ENCODE results near the gene LRRC27. TPM values are rescaled to one million over a fixed set of nuclear protein-coding genes. Genes with fewer than 3 reads are reported as not detected.
A peak's percentile ranks its signal among the peaks of the same experiment; 100 is the strongest.

LRRC27 gene
- total RNA-seq, 6 donors from 2014 or later: 7.4 to 110 (median 15.1) TPM

GRCh38 chr10:132364594-132364970 lies 32.6 kb downstream of the LRRC27 start:
- peak in 1 of 2 donors; percentile 85 for ATAC-seq (ENCODE audit: low FRiP score in 2 of 2)

GRCh38 chr10:132365102-132365501 lies 33.1 kb downstream of the LRRC27 start:
- Histone ChIP-seq H3K4me1 (no peaks in the 10 kb centered on the region), H3K27me3 (no peaks in the 10 kb centered on the region), H3K36me3 (peaks cover 0 to 27% (median 9%) of the 10 kb centered on the region in 4 donors), H3K4me3 (no peak overlapping the region), H3K27ac (no peak overlapping the region), H3K9me3 (no peaks in the 10 kb centered on the region)
- TF ChIP-seq EP300 (IDR thresholded peaks at IDR 0.05): no peak
- peak in 1 of 2 donors; percentile 6 for DNase-seq
- 82 to 89% methylated on average over 9 of the region's 9 CpGs for WGBS, 2 donors
- no peak for ATAC-seq (ENCODE audit: low FRiP score in 2 of 2)

More at GRCh38 chr10:132364594-132364970, 32.6 kb downstream of the LRRC27 start:
- no peaks in the 10 kb centered on the region for H3K4me1 ChIP-seq
- H3K36me3 ChIP-seq: peaks cover 0 to 27% (median 10%) of the 10 kb centered on the region in 4 donors
- TF ChIP-seq POLR2AphosphoS5 (IDR thresholded peaks at IDR 0.05) (no peak), EP300 (IDR thresholded peaks at IDR 0.05) (no peak), POLR2A (IDR thresholded peaks at IDR 0.05) (no peak)
- no peaks in the 10 kb centered on the region for H3K9me3 ChIP-seq
- H3K4me3 ChIP-seq: no peak overlapping the region
- 82 to 86% methylated on average over 14 of the region's 14 CpGs for WGBS, 2 donors
- no peaks in the 10 kb centered on the region for H3K27me3 ChIP-seq
- DNase-seq: peak in 1 of 2 donors; percentile 32
- H3K27ac ChIP-seq: no peak overlapping the region

GRCh38 chr10:132366006-132366405 lies 34.0 kb downstream of the LRRC27 start:
- no peak overlapping the region for H3K27ac ChIP-seq
- H3K4me3 ChIP-seq: no peak overlapping the region
- H3K4me1 ChIP-seq: no peaks in the 10 kb centered on the region
- no peaks in the 10 kb centered on the region for H3K9me3 ChIP-seq
- no peak for TF ChIP-seq POLR2AphosphoS5 (IDR thresholded peaks at IDR 0.05)
- TF ChIP-seq EP300 (IDR thresholded peaks at IDR 0.05): no peak
- TF ChIP-seq POLR2A (IDR thresholded peaks at IDR 0.05): no peak
- TF ChIP-seq, protein P1, sequence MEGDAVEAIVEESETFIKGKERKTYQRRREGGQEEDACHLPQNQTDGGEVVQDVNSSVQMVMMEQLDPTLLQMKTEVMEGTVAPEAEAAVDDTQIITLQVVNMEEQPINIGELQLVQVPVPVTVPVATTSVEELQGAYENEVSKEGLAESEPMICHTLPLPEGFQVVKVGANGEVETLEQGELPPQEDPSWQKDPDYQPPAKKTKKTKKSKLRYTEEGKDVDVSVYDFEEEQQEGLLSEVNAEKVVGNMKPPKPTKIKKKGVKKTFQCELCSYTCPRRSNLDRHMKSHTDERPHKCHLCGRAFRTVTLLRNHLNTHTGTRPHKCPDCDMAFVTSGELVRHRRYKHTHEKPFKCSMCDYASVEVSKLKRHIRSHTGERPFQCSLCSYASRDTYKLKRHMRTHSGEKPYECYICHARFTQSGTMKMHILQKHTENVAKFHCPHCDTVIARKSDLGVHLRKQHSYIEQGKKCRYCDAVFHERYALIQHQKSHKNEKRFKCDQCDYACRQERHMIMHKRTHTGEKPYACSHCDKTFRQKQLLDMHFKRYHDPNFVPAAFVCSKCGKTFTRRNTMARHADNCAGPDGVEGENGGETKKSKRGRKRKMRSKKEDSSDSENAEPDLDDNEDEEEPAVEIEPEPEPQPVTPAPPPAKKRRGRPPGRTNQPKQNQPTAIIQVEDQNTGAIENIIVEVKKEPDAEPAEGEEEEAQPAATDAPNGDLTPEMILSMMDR (IDR thresholded peaks at IDR 0.05): no peak
- H3K27me3 ChIP-seq: no peaks in the 10 kb centered on the region
- DNase-seq (peak in 1 of 2 donors; percentile 5), ATAC-seq (ENCODE audit: low FRiP score in 2 of 2) (no peak)
- peaks cover 0 to 27% (median 9%) of the 10 kb centered on the region in 4 donors for H3K36me3 ChIP-seq
- 94 to 95% methylated on average over 8 of the region's 8 CpGs for WGBS, 2 donors

- no peaks in the 10 kb centered on the region for H3K4me1 ChIP-seq
- ATAC-seq (ENCODE audit: low FRiP score in 2 of 2): no peak
- H3K9me3 ChIP-seq: no peaks in the 10 kb centered on the region
- no peak overlapping the region for H3K4me3 ChIP-seq
- WGBS, 2 donors: 70 to 75% methylated on average over 4 to 9 of the region's 9 CpGs
- peaks cover 0 to 27% (median 9%) of the 10 kb centered on the region in 4 donors for H3K36me3 ChIP-seq
- DNase-seq: peak in 1 of 2 donors; percentile 5
- no peaks in the 10 kb centered on the region for H3K27me3 ChIP-seq
- no peak overlapping the region for H3K27ac ChIP-seq
- no peak for TF ChIP-seq POLR2AphosphoS5 (IDR thresholded peaks at IDR 0.05)
Observed at GRCh38 chr10:132366499-132366898, 34.5 kb downstream of the LRRC27 start.

DNA sequence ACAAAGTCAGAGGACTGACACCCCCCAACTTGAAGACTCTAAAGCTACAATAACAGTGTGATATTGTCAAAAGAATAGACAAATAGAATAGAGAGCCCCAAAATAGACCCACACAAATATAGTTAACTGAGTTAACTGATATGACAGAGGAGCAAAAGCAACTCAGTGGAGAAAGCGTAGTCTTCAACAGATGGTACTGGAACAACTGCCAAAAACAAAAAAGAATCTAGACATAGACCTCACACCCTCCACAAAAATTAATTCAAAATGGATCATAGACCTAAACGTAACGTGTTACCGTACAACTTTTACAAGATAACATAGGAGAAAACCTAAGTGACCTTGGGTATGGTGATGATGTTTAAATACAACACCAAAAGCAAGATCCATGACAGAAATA lies 36.4 kb downstream of the LRRC27 start:
- Histone ChIP-seq H3K4me3 (no peak overlapping the region), H3K27me3 (no peaks in the 10 kb centered on the region), H3K4me1 (no peaks in the 10 kb centered on the region), H3K36me3 (peaks cover 0 to 24% (median 9%) of the 10 kb centered on the region in 4 donors), H3K27ac (no peak overlapping the region), H3K9me3 (no peaks in the 10 kb centered on the region)
- ATAC-seq (ENCODE audit: low FRiP score in 2 of 2) (no peak), DNase-seq (no peak)
- TF ChIP-seq POLR2A (IDR thresholded peaks at IDR 0.05) (no peak), EP300 (IDR thresholded peaks at IDR 0.05) (no peak), POLR2AphosphoS5 (IDR thresholded peaks at IDR 0.05) (no peak)
- TF ChIP-seq, protein P1 (IDR thresholded peaks at IDR 0.05): no peak
- WGBS, 2 donors: 73 to 93% methylated on average over 4 of the region's 4 CpGs

- no peaks in the 10 kb centered on the region for H3K27me3 ChIP-seq
- TF ChIP-seq EP300 (IDR thresholded peaks at IDR 0.05): no peak
- 70 to 74% methylated on average over 9 of the region's 9 CpGs for WGBS, 2 donors
- no peak overlapping the region for H3K27ac ChIP-seq
- no peaks in the 10 kb centered on the region for H3K4me1 ChIP-seq
- peaks cover 0 to 24% (median 9%) of the 10 kb centered on the region in 4 donors for H3K36me3 ChIP-seq
- ATAC-seq (ENCODE audit: low FRiP score in 2 of 2) (no peak), DNase-seq (no peak)
- no peaks in the 10 kb centered on the region for H3K9me3 ChIP-seq
- H3K4me3 ChIP-seq: no peak overlapping the region
Observed at GRCh38 chr10:132368881-132369635, 37.1 kb downstream of the LRRC27 start.
